Activated CD8-positive, alpha-beta memory T cell treated with anti-CD3 and anti-CD28 coated beads, Interleukin-2, amount 50 U/mL, for 4 hours (primary cell): Measurements from ENCODE around the gene NCR3LG1.

ENCODE experiments used
- DNase-seq: peaks from one replicate; pipeline ENCODE4 v3.0.0-alpha.2; 2020

The NCR3LG1 gene

DNA sequence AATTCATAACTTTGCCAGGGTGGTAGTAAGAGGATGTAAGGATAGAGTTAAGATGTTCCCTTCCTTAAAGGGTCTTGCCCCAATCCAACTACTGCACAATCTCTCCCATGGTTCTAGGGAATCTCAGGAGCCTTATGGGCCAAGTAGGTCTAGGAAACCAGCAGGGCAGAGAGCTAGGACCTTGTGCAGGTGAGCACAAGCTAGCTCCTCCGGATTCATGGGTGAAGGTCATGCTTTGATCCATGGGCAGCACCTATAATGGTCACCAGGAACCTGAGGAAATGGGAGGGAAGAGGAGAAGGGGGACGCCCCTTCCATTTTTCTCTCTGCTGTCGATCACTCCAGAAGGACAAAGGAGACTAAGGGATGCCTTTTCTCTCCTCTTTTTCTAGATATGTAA, 20.0 kb downstream of the NCR3LG1 start:
- no peak for DNase-seq

- DNase-seq: no peak
Measured at GRCh38 chr11:17375547-17375946, 23.9 kb downstream of the NCR3LG1 start.

GRCh38 chr11:17376493-17376892, 24.9 kb downstream of the NCR3LG1 start:
- no peak for DNase-seq

- DNase-seq: no peak
Measured at GRCh38 chr11:17378655-17379054, 27.1 kb downstream of the NCR3LG1 start.

DNA sequence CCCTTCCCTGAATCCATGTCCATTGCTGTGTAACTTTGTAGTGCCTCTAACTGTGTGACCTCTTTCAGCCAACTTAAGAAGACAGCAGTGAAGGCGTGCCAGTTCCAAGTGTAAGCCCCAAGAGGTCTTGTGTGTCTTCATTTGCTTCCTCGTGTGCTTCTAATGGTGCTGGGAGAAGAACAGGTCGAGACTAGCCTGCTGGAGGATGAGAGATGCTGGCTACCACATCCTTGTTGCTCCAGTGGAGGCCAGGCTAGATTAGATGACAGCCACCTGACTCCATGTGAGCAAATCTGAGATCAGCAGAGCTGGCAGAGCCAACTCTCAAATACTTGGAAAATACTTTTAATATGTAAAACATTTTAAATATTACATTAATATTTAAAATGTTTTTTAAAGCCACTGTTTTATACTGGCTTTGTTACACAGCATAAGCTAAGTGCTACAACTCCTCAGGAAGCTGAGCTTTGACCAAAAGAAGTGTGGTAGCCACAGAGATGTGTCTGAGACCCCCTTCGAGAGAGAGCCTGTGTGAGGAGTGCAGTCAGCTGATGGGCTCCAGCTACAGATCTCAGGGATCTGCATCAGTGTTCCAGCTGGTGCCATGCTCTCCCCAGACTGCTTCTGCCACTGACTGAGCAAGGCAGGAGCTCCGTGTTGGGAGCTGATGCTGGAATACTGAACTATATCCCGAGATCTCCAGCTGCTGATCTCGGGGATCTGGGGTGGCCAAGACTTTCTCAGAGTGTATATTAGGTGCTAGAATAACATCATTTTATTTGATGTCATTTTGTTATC, 28.0 kb downstream of the NCR3LG1 start:
- no peak for DNase-seq

GRCh38 chr11:17381156-17381555, 29.6 kb downstream of the NCR3LG1 start:
- DNase-seq: no peak

- DNase-seq: no peak
Measured at GRCh38 chr11:17382046-17382728, 30.6 kb downstream of the NCR3LG1 start.

GRCh38 chr11:17383461-17383860, 31.9 kb downstream of the NCR3LG1 start:
- no peak for DNase-seq

DNA sequence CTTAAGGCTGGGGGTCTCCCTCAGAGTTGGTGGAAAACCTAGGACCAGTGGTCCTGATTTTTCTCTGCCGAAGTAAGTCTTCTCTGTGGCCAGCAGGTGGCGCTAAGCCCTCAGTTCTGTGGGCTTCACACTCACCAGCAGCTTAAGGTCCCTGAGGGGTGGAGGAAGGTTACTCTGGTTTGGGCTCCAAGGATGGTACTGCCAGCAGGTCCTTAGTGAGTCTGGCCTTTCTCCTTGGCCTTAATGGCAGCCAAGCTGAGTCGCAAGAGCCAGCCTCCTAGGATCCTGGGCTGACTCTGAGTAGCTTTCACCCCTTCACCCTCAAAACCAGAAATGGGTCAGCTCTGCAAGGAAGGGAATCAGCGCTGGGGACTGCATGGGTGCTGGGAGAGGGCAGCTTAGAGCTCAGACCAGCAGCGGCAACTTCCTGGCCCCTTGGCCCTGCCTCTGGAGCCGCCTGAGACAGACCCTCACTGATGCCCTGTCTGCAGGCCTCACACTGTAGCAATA, 32.5 kb downstream of the NCR3LG1 start:
- DNase-seq: peak; percentile 78

GRCh38 chr11:17385492-17385891, 33.9 kb downstream of the NCR3LG1 start:
- DNase-seq: no peak

GRCh38 chr11:17385926-17386325, 34.3 kb downstream of the NCR3LG1 start:
- DNase-seq: no peak

DNA sequence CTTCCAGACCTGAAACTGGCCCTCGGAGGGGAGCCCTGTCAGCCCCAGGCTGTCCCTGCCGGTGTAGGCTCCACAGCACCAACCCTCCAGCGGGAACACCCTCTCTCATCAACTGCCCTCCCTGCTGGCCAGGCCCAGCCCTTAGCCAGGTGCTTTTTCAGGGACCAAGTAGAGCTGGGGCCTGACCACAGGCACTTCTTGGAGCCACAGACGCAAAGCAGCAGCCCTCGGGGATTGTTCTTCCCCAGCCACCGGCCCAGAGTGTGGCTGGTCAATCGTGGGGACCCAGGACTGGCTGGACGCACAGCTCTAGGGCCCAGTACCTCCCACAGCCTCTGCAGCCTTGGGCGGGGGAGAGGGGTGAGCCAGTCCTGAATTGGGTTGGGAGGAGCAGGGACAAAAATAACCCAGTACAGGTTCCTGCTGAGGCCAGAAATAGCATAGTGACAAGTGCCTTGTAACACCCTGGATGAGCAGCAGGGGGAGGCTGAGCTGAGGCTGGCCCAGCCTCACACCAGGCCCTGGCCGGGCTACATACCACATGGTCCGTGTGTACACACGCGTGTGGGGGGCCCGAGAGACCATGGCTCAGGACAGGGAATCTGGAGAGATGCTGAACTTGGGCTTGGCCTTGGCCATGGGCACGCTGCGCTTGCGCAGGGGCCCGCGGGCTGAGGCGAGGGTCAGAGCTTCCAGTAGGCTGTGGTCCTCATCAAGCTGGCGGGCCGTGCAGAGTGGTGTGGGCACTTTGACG, 34.9 kb downstream of the NCR3LG1 start:
- no peak for DNase-seq

DNA sequence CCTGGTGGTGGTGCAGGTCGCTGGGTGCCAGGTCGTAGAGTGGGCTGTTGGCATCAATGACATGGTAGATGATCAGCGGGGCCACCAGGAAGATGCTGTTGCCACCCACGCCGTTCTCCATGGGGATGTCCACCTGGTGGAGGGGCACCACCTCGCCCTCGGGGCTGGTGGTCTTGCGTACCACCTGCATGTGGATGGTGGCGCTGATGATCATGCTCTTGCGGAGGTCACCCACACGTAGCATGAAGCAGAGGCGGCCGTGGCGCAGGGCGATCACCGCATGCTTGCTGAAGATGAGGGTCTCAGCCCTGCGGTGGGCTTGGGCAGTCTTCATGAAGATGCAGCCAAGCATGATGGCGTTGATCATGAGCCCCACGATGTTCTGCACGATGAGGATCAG, 35.7 kb downstream of the NCR3LG1 start:
- DNase-seq: no peak

DNA sequence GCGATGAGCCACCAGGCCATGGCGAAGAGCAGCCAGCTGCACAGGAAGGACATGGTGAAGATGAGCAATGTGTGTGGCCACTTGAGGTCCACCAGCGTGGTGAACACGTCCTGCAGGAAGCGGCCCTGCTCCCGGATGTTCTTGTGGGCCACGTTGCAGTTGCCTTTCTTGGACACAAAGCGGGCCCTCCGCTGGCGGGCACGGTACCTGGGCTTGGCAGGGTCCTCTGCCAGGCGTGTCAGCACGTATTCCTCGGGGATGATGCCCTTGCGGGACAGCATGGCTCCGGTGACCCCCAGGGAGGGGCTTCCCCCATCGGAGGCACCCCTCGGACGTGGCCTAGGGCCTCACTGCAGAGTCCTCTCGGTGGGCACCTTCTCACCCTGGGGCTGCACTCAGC, 36.2 kb downstream of the NCR3LG1 start:
- no peak for DNase-seq

GRCh38 chr11:17388609-17389210, 37.1 kb downstream of the NCR3LG1 start, which contains the start of gene KCNJ11:
KCNJ11 (minus strand) TSS chr11:17388659; CDS start chr11:17388091, 568 bp downstream.
- DNase-seq: no peak

DNA sequence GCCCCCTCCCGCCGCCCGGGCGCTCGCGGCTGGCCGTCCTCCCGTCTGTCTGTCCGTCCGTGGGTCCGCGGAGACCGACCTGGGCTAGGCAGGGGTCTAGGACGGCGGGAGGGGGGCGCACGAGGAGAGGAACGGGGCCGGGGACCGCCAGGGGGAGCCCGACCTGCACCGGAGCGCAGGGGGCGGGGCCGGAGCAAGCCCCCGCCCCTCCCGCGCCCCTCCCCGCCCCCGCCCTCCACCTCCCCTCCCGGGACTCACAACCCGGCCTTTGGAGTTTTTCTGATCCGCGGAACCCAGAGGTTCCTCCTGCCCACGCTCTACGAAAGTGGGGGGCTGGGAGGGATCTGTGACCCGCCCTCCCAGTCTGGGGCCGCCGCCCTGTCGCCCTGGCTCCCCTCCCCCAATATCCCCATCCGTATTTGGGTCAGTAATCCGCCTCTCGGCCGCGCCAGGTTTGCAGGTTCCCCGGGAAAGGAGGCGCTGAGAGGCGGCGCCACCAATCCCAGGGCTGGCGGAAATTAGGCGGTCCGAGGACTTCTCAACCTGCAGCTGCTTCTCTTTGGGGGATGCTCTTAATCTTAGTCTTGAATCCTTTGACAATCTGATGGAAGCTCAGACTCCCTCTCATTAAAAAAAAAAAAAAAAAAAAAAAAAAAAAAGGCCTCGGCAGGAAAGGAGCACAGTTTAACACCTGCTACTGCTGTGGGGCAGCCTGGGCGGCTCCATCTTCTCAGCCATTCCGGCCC, 37.8 kb downstream of the NCR3LG1 start:
- peak; percentile 87 for DNase-seq

DNA sequence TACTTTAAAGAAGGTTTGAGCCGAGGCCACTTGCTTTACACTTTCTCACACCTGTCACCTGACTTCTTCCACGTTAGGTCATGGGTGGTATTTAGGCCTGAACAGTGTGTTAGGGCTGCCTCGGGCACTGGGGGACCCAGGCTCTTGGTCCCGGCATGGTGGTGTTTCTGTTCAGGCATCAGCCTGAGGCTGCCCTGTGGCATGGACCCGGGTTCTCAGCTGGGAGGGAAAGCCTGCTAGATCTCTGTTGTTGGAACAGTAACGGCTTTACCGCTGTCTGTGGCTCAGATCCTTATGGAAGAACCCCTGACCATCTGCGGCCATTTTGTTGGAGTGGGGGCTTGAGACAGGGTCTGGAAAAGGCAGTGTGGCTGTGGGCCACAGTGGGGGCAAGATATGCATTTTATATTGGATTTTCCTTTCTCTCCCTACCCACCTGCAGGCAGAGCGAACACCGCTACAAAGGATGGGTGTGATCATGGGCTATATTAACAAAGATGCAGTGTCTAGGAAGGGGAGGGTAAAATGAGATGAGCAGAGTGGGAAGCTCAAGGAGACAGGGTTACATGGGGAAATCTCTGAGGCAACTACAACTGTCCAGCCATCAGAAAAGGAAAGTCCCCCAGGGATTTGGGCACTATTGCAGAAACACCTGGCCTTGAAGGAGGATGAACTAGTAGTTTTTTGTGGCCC, 38.5 kb downstream of the NCR3LG1 start:
- no peak for DNase-seq

GRCh38 chr11:17391493-17392355, 40.1 kb downstream of the NCR3LG1 start:
- DNase-seq: no peak

DNA sequence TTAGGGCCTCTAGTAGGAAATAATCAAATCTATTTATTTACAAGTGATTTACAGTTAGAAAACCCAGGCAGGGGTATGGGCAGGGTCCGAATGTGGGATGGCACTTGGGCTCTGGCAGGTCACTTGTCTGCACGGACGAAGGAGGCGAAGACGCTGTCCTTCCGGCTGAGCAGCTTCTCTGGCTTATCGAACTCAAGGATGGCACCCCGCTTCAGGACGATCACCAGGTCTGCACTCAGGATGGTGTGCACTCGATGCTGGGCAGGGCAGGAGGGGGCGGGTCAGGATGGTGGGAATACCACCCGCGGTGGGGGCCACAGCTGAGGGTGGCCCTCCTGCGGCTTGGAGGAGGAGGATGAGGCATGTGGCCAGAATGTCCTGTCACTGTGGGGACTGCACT, 41.3 kb downstream of the NCR3LG1 start:
- no peak for DNase-seq

GRCh38 chr11:17393472-17393871, 41.9 kb downstream of the NCR3LG1 start:
- DNase-seq: no peak
